H9 (cell line): ENCODE measurements around the gene GPAT3. TPM values are rescaled to one million over a fixed set of nuclear protein-coding genes. Genes with fewer than 3 reads are reported as not detected.

ENCODE experiments used
- DNase-seq: peaks from one replicate; pipeline ENCODE4 v3.0.0-alpha.2; 2017
- H2AFZ ChIP-seq: one replicate; pipeline ENCODE4 v1.6.1; 2013; ENCODE audit warnings: mild to moderate bottlenecking, low read length, control low read depth, moderate library complexity
- H2AK5ac ChIP-seq: 2 replicates; pipeline ENCODE4 v1.6.1; 2013; ENCODE audit warnings: low read length, control low read depth, mixed read lengths; ENCODE audit not compliant: insufficient read length
- H2BK120ac ChIP-seq: one replicate; pipeline ENCODE4 v1.6.1; 2013; ENCODE audit warnings: low read depth, mild to moderate bottlenecking, low read length, control low read depth, inconsistent platforms; ENCODE audit not compliant: poor library complexity, severe bottlenecking
- H2BK12ac ChIP-seq: 2 replicates; pipeline ENCODE4 v1.6.1; 2013; ENCODE audit warnings: low read length, control low read depth, mixed read lengths, low read depth; ENCODE audit not compliant: insufficient read length
- H2BK15ac ChIP-seq: 2 replicates; pipeline ENCODE4 v1.6.1; 2013; ENCODE audit warnings: low read depth, low read length, control low read depth
- H2BK20ac ChIP-seq: one replicate; pipeline ENCODE4 v1.6.1; 2013; ENCODE audit warnings: low read depth, mild to moderate bottlenecking, low read length, control low read depth, inconsistent platforms; ENCODE audit not compliant: poor library complexity, severe bottlenecking
- H2BK5ac ChIP-seq: 2 replicates; pipeline ENCODE4 v1.6.1; 2013; ENCODE audit warnings: low read length, control low read depth, mixed read lengths; ENCODE audit not compliant: insufficient read length
- H3K14ac ChIP-seq: 2 replicates; pipeline ENCODE4 v1.6.1; 2013; ENCODE audit warnings: low read length, control low read depth; ENCODE audit not compliant: insufficient read depth
- H3K18ac ChIP-seq: 2 replicates; pipeline ENCODE4 v1.6.1; 2013; ENCODE audit warnings: low read depth, mild to moderate bottlenecking, mixed read lengths, low read length, control low read depth; ENCODE audit not compliant: insufficient read length
- H3K23ac ChIP-seq: 2 replicates; pipeline ENCODE4 v1.6.1; 2013; ENCODE audit warnings: low read length, control low read depth, mixed read lengths, low read depth; ENCODE audit not compliant: insufficient read length
- H3K23me2 ChIP-seq: 2 replicates; pipeline ENCODE4 v1.6.1; 2013; ENCODE audit warnings: low read depth, mild to moderate bottlenecking, mixed read lengths, low read length, control low read depth; ENCODE audit not compliant: insufficient read length, poor library complexity, severe bottlenecking
- H3K27ac ChIP-seq: 2 replicates; pipeline ENCODE4 v1.5.1; 2013; ENCODE audit warnings: low read length, control low read depth, mixed read lengths, low read depth; ENCODE audit not compliant: insufficient read length
- H3K27me3 ChIP-seq: 2 replicates; pipeline ENCODE4 v1.6.1; 2013; ENCODE audit warnings: low read length, control low read depth, inconsistent platforms; ENCODE audit not compliant: insufficient read depth
- H3K4ac ChIP-seq: 2 replicates; pipeline ENCODE4 v1.6.1; 2013; ENCODE audit warnings: low read depth, mild to moderate bottlenecking, control low read depth, inconsistent platforms, low read length, moderate library complexity
- H3K4me1 ChIP-seq: 2 replicates; pipeline ENCODE4 v1.6.1; 2013; ENCODE audit warnings: low read length, control low read depth, inconsistent platforms; ENCODE audit not compliant: insufficient read depth
- H3K4me2 ChIP-seq: 2 replicates; pipeline ENCODE4 v1.6.1; 2013; ENCODE audit warnings: low read length, control low read depth, mixed read lengths; ENCODE audit not compliant: insufficient read length, insufficient read depth
- H3K56ac ChIP-seq: 2 replicates; pipeline ENCODE4 v1.6.1; 2013; ENCODE audit warnings: low read depth, mild to moderate bottlenecking, mixed read lengths, low read length, control low read depth; ENCODE audit not compliant: insufficient read length
- H3K79me1 ChIP-seq: 2 replicates; pipeline ENCODE4 v1.6.1; 2013; ENCODE audit warnings: low read depth, mild to moderate bottlenecking, moderate library complexity, low read length, control low read depth, inconsistent platforms; ENCODE audit not compliant: insufficient read depth, poor library complexity, severe bottlenecking
- H3K79me2 ChIP-seq: 2 replicates; pipeline ENCODE4 v1.6.1; 2013; ENCODE audit warnings: low read length, control low read depth, inconsistent platforms; ENCODE audit not compliant: insufficient read depth
- H3K9ac ChIP-seq: 2 replicates; pipeline ENCODE4 v1.6.1; 2013; ENCODE audit warnings: low read length, control low read depth, mixed read lengths; ENCODE audit not compliant: insufficient read length; ENCODE audit errors: extremely low read depth
- H3K9me3 ChIP-seq: one replicate; pipeline ENCODE4 v1.6.1; 2013; ENCODE audit warnings: low read depth, low read length, inconsistent platforms; ENCODE audit not compliant: control insufficient read depth
- H3T11ph ChIP-seq: one replicate; pipeline ENCODE4 v1.6.1; 2013; ENCODE audit warnings: mild to moderate bottlenecking, low read length, control low read depth, inconsistent platforms
- H4K20me1 ChIP-seq: one replicate; pipeline ENCODE4 v1.6.1; 2013; ENCODE audit not compliant: control insufficient read depth, insufficient read length, insufficient read depth
- H4K5ac ChIP-seq: 2 replicates; pipeline ENCODE4 v1.6.1; 2013; ENCODE audit warnings: low read depth, mild to moderate bottlenecking, mixed read lengths, low read length, control low read depth; ENCODE audit not compliant: insufficient read length
- H4K8ac ChIP-seq: replicated peaks from 2 replicates; pipeline ENCODE4 v1.6.1; 2013; ENCODE audit warnings: low read length, control low read depth, mixed read lengths, low read depth; ENCODE audit not compliant: insufficient read length
- H4K91ac ChIP-seq: 2 replicates; pipeline ENCODE4 v1.6.1; 2013; ENCODE audit warnings: low read depth, mild to moderate bottlenecking, moderate library complexity, mixed read lengths, low read length, control low read depth; ENCODE audit not compliant: insufficient read length
- H3K27ac Mint-ChIP-seq, 3 experiments: 2 replicates in 2 of 3; 3 replicates in 1 of 3; pipeline ENCODE4 v1.8.0; 2020 to 2021; ENCODE audit warnings: mixed read lengths in 3 of 3, mild to moderate bottlenecking in 1 of 3, moderate library complexity in 1 of 3
- H3K27me3 Mint-ChIP-seq: 2 replicates; pipeline ENCODE4 v1.8.0; 2021; ENCODE audit warnings: low read depth, mild to moderate bottlenecking, moderate library complexity, mixed read lengths
- H3K36me3 Mint-ChIP-seq, 3 experiments: 2 replicates in 2 of 3; 3 replicates in 1 of 3; pipeline ENCODE4 v1.8.0; 2020 to 2021; ENCODE audit warnings: low read depth in 3 of 3, mixed read lengths in 3 of 3; ENCODE audit not compliant: insufficient read depth in 1 of 3
- H3K4me1 Mint-ChIP-seq, 2 experiments: 2 replicates each; pipeline ENCODE4 v1.8.0; 2020; ENCODE audit warnings: mixed read lengths in 2 of 2
- H3K4me3 Mint-ChIP-seq, 2 experiments: 2 replicates in 1 of 2; 3 replicates in 1 of 2; pipeline ENCODE4 v1.8.0; 2020 to 2021; ENCODE audit warnings: mild to moderate bottlenecking in 2 of 2, mixed read lengths in 2 of 2, moderate library complexity in 1 of 2
- H3K9me3 Mint-ChIP-seq, 2 experiments: 2 replicates in 1 of 2; 3 replicates in 1 of 2; pipeline ENCODE4 v1.8.0; 2020; ENCODE audit warnings: mild to moderate bottlenecking in 2 of 2, mixed read lengths in 2 of 2, moderate library complexity in 1 of 2
- WGBS: extraction: QIAGEN DNeasy Blood & Tissue Kit; methylation state at CpG from one replicate; pipeline ENCODE4 v1.1.7; 2013; ENCODE audit warnings: missing lambda C conversion rate, low lambda C conversion rate, mixed read lengths; ENCODE audit not compliant: insufficient read length; ENCODE audit errors: extremely low coverage; 5-methylcytosine and 5-hydroxymethylcytosine counted together
- total RNA-seq: library from RNA; stranded (reverse); gene quantifications from 2 replicates; pipeline ENCODE4 v1.2.1, GENCODE V29; 2021
- TF ChIP-seq, protein P1 (sequence below): fragments of 200-600 bp; sonication (generic); conservative IDR thresholded peaks from 3 replicates; pipeline ENCODE4 v1.8.0; 2021; ENCODE audit warnings: antibody characterized with exemption, mild to moderate bottlenecking

GPAT3 gene
- total RNA-seq, 1 experiment from 2014 or later = 1.8 TPM

DNA sequence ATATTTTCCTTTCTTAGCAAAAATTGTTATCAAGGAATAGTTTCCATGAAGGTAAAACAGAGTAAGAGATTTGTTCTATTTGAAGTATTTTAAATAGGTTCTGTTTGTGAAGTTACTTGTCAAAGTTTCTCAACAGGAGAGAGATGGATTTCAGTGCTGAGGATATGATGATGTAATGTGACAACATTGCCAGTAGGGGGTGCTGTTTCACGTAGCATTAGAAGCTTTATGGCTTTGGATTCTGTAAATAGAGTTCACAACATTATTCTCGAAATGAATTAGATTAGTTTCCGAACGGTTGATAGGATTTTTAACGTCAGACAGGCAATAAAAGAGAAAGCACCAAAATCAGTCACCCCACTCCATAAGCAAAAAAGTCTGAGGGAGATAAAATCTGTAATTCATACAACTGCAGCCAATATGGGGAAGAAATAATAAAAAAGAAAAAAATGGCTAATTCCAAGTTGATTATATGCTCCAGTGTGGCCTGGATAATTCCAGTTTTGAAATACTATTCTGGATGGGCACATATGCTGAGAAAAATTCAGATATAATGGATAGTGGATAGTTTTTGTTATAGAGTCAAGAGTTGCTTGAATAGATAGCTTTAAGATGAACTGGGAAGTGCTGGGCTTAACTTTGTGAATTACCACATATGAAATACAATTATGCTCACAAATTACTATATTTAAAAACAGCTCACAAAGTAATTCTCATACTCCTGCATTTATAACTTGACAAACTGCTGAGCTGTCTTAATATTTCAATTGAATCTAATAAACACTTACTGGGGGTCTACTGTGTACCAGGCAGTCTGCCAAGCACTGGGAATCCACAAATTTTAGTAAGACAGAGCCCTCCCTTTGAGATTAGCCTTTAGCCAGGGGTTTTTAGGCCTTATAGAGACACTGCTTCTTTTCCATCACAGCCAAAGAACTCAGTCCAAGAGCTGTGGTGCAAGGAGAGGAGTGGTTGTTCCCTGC is 109.1 kb downstream of the GPAT3 start:
- H3K27me3 Mint-ChIP-seq = no peaks in the 10 kb centered on the region; the same call in 1 of the 2 replicates
- peaks cover 0 to 3% of the 10 kb centered on the region in 2 experiments; a peak in 1 of 4 replicates for H3K4me1 Mint-ChIP-seq
- Histone ChIP-seq H2BK12ac (no peak overlapping the region), H3K14ac (no peak overlapping the region), H3K4me1 (no peaks in the 10 kb centered on the region), H3K9me3 (no peaks in the 10 kb centered on the region), H4K91ac (no peak overlapping the region), H3K27ac (no peak overlapping the region), H2BK120ac (no peak overlapping the region), H3K23ac (no peak overlapping the region), H3K9ac (no peak overlapping the region), H3K23me2 (no peaks in the 10 kb centered on the region), H3K27me3 (no peaks in the 10 kb centered on the region), H3K4me2 (no peak overlapping the region), H2BK5ac (no peak overlapping the region), H3K18ac (no peak overlapping the region), H3K56ac (no peak overlapping the region), H4K20me1 (no peaks in the 10 kb centered on the region), H2AK5ac (no peak overlapping the region), H3K4ac (no peak overlapping the region), H2BK15ac (no peak overlapping the region), H2AFZ (no peak overlapping the region), H3T11ph (no peak overlapping the region), H4K8ac (no peak overlapping the region), H4K5ac (no peak overlapping the region), H2BK20ac (no peak overlapping the region), H3K79me2 (no peaks in the 10 kb centered on the region), H3K79me1 (no peaks in the 10 kb centered on the region)
- H3K36me3 Mint-ChIP-seq = no peaks in the 10 kb centered on the region
- no peak overlapping the region for H3K4me3 Mint-ChIP-seq
- no peak overlapping the region for H3K27ac Mint-ChIP-seq
- TF ChIP-seq, protein P1, sequence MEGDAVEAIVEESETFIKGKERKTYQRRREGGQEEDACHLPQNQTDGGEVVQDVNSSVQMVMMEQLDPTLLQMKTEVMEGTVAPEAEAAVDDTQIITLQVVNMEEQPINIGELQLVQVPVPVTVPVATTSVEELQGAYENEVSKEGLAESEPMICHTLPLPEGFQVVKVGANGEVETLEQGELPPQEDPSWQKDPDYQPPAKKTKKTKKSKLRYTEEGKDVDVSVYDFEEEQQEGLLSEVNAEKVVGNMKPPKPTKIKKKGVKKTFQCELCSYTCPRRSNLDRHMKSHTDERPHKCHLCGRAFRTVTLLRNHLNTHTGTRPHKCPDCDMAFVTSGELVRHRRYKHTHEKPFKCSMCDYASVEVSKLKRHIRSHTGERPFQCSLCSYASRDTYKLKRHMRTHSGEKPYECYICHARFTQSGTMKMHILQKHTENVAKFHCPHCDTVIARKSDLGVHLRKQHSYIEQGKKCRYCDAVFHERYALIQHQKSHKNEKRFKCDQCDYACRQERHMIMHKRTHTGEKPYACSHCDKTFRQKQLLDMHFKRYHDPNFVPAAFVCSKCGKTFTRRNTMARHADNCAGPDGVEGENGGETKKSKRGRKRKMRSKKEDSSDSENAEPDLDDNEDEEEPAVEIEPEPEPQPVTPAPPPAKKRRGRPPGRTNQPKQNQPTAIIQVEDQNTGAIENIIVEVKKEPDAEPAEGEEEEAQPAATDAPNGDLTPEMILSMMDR = peak; percentile 91
- WGBS = no CpG with 5 or more reads among the region's 5 CpGs
- no peak for DNase-seq
- H3K9me3 Mint-ChIP-seq = no peaks in the 10 kb centered on the region; a peak in 1 of 5 replicates
